NB4 (cell line): Measurements from ENCODE around the gene SNED1.

Experiments
- DNase-seq: peaks from one replicate; pipeline ENCODE4 v3.0.0; 2010; ENCODE audit warnings: low read depth
- H3K4me3 ChIP-seq: one replicate; pipeline ENCODE4 v1.5.1; 2011; ENCODE audit warnings: mild to moderate bottlenecking, low read depth, low read length, moderate library complexity
- CTCF ChIP-seq: IDR thresholded peaks from one replicate; pipeline ENCODE4 v1.5.1; 2012; ENCODE audit warnings: low read depth, low read length
- MYC ChIP-seq: IDR thresholded peaks from 2 replicates; pipeline ENCODE4 v1.6.1; 2011; ENCODE audit warnings: low read depth, low read length
- POLR2A ChIP-seq: IDR thresholded peaks from 2 replicates; pipeline ENCODE4 v1.6.1; 2011; ENCODE audit warnings: mild to moderate bottlenecking; ENCODE audit not compliant: insufficient read length; ENCODE audit errors: extremely low read depth
- TF ChIP-seq, protein P1 (sequence below): IDR thresholded peaks from 2 replicates; pipeline ENCODE4 v1.6.1; 2011; ENCODE audit warnings: low read depth, low read length

SNED1 gene

DNA sequence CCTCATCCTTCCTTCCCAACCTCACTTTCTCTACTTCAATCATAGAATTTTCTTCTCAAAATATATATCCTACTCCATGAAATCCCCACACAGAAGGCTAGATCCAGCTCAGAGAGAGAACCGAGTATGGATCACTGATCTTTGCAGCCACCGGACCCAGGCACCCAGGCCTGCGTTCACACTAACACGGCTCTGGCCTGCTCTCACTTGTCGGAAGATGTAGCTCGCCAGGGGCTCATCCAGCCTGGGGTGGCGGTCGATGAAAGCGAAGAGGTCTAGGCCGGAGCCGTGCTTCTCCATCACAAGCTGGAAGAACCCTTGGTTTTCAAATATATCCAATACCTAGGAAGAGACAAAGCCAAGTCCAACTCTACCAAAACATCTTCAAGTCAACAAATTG lies 116.4 kb downstream of the SNED1 start:
- no peak for TF ChIP-seq POLR2A
- TF ChIP-seq, protein P1, sequence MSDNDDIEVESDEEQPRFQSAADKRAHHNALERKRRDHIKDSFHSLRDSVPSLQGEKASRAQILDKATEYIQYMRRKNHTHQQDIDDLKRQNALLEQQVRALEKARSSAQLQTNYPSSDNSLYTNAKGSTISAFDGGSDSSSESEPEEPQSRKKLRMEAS: no peak
- no peak for TF ChIP-seq CTCF
- no peak for TF ChIP-seq MYC

DNA sequence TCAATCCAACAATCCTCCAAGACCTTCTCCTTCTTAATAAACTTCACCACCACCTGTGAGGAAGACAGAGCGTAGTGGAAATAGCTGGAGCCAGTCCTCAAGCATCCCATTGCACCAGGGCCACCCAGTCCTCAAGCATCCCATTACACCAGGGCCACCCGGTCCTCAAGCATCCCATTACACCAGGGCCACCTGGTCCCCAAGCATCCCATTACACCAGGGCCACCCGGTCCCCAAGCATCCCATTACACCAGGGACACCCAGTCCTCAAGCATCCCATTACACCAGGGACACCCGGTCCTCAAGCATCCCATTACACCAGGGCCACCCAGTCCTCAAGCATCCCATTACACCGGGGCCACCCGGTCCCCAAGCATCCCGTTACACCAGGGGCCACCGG lies 116.9 kb downstream of the SNED1 start:
- no peak overlapping the region for H3K4me3 ChIP-seq
- TF ChIP-seq POLR2A (no peak), MYC (no peak), CTCF (no peak)
- TF ChIP-seq, protein P1: no peak
- DNase-seq: no peak

More for the DNA sequence above, 116.4 kb downstream of the SNED1 start:
- no peak for DNase-seq
- H3K4me3 ChIP-seq: no peak overlapping the region

GRCh38 chr2:241116606-241117560 lies 118.5 kb downstream of the SNED1 start:
- no peak overlapping the region for H3K4me3 ChIP-seq
- TF ChIP-seq POLR2A (no peak), MYC (no peak), CTCF (no peak)
- TF ChIP-seq, protein P1: no peak
- no peak for DNase-seq

DNA sequence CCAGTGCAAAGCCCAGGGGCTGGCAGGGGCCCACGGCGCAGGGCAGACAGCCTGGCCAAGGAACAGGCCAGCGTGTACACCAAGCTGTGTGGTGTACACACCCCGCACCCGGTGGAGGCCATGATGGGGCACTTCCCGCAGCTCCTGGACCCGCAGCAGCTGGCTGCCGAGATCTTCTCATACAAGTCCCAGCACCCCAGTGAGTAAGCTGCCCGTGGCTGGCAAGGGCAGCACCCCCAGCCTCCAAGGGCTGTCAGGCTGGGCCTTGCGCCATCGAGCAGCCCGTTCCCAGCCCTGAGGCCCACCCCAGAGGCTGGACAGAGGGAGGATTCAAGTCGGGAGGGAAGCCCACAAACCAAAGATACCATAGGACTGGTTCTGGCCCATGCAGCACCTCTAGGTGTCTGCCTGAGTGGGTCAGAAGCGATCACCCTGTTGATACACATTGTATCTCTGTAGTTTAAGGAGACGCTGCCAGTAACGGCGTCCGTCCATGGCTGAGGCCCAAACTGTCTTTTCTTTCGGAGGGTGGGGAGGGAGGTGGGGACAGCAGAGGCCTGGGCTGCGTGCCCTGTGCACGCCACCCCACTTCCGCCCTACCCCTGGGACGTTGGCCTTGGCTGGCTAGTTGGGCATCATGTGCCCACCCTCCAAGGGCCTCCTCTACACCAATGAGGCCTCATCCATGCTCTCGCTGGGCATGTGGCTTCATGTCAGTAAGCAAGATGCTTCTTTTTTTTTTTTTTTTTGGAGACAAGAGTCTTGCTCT lies 120.5 kb downstream of the SNED1 start:
- no peak for DNase-seq
- no peak overlapping the region for H3K4me3 ChIP-seq
- no peak for TF ChIP-seq POLR2A
- TF ChIP-seq, protein P1: no peak

DNA sequence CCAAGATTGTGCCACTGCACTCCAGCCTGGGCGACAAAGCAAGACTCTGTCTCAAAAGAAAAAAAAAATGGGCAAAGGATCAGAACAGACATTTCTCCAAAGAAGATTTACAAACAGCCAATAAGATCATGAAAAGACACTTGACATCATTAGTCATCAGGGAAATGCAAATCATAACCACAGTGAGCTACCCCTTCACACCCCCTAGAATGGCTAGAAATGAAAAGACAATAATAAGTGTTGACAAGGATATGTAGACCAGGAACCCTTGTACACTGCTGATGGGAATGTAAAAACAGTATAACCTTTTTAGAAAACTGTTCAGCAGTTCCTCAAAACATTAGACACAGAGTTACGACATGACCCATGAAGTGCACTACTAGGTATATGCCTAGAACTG lies 122.0 kb downstream of the SNED1 start:
- no peak overlapping the region for H3K4me3 ChIP-seq
- no peak for DNase-seq
- no peak for TF ChIP-seq POLR2A
- no peak for TF ChIP-seq MYC
- TF ChIP-seq, protein P1: no peak

- H3K4me3 ChIP-seq: no peak overlapping the region
- DNase-seq: no peak
- TF ChIP-seq POLR2A (no peak), CTCF (no peak), MYC (no peak)
- TF ChIP-seq, protein P1: no peak
Measured at GRCh38 chr2:241121008-241121407, 122.6 kb downstream of the SNED1 start.
